Endodermal cell (in vitro differentiated cells): ENCODE measurements around the gene CCDC33. TPM values are rescaled to one million over a fixed set of nuclear protein-coding genes. Genes with fewer than 3 reads are reported as not detected.

Source experiments
- DNase-seq: peaks from one replicate; pipeline ENCODE4 v3.0.0-alpha.2; 2017
- H3K27ac ChIP-seq: 2 replicates; pipeline ENCODE4 v1.5.1; 2013; ENCODE audit warnings: mild to moderate bottlenecking, low read depth, low read length, moderate library complexity
- H3K27me3 ChIP-seq: 2 replicates; pipeline ENCODE4 v1.6.1; 2013; ENCODE audit warnings: mild to moderate bottlenecking, low read length, moderate library complexity; ENCODE audit not compliant: insufficient read depth, control insufficient read depth, poor library complexity, severe bottlenecking
- H3K36me3 ChIP-seq: 2 replicates; pipeline ENCODE4 v1.7.0; 2013; ENCODE audit warnings: mild to moderate bottlenecking, low read length, moderate library complexity; ENCODE audit not compliant: control insufficient read depth, insufficient read depth
- H3K4me1 ChIP-seq: one replicate; pipeline ENCODE4 v1.7.0; 2013; ENCODE audit warnings: low read length; ENCODE audit not compliant: control insufficient read depth, insufficient read depth
- H3K4me3 ChIP-seq: 2 replicates; pipeline ENCODE4 v1.5.1; 2013; ENCODE audit warnings: mild to moderate bottlenecking, low read length, moderate library complexity
- H3K9ac ChIP-seq: 2 replicates; pipeline ENCODE4 v1.6.1; 2013; ENCODE audit warnings: mild to moderate bottlenecking, low read length, moderate library complexity; ENCODE audit not compliant: poor library complexity, severe bottlenecking; ENCODE audit errors: extremely low read depth
- H3K9me3 ChIP-seq: 2 replicates; pipeline ENCODE4 v1.6.1; 2013; ENCODE audit warnings: mild to moderate bottlenecking, low read length, moderate library complexity; ENCODE audit not compliant: control insufficient read depth
- H3K27ac Mint-ChIP-seq: 2 replicates; pipeline ENCODE4 v1.8.0; 2020; ENCODE audit warnings: mixed read lengths
- H3K27me3 Mint-ChIP-seq: 2 replicates; pipeline ENCODE4 v1.8.0; 2021; ENCODE audit warnings: mild to moderate bottlenecking, mixed read lengths; ENCODE audit not compliant: insufficient read depth
- H3K36me3 Mint-ChIP-seq: 2 replicates; pipeline ENCODE4 v1.8.0; 2020; ENCODE audit warnings: low read depth, mixed read lengths
- H3K4me1 Mint-ChIP-seq: 2 replicates; pipeline ENCODE4 v1.8.0; 2020; ENCODE audit warnings: mixed read lengths
- H3K4me3 Mint-ChIP-seq: 2 replicates; pipeline ENCODE4 v1.8.0; 2020; ENCODE audit warnings: mild to moderate bottlenecking, moderate library complexity, mixed read lengths
- H3K9me3 Mint-ChIP-seq: 2 replicates; pipeline ENCODE4 v1.8.0; 2020; ENCODE audit warnings: mild to moderate bottlenecking, mixed read lengths
- CTCF ChIP-seq: fragments of 200-600 bp; sonication (generic); conservative IDR thresholded peaks from 2 replicates; pipeline ENCODE4 v1.5.0; 2021; ENCODE audit warnings: antibody characterized with exemption, mild to moderate bottlenecking
- WGBS, 2 experiments: methylation state at CpG; one replicate each; pipeline versions ENCODE4 v1.1.5 to v1.1.7; 2013; ENCODE audit warnings: missing lambda C conversion rate in 2 of 2, mixed read lengths in 1 of 2; ENCODE audit not compliant: insufficient coverage in 1 of 2, insufficient read length in 1 of 2; 5-methylcytosine and 5-hydroxymethylcytosine counted together
- total RNA-seq, 2 donors: library from RNA; stranded (reverse); fragmentation: NEBNext Ultra II Directional in 1 of 2; extraction: Animal tissue kit (Norgen Biotek cat#: 25700) in 1 of 2; gene quantifications; 2 replicates in 1 of 2; 3 replicates in 1 of 2; pipeline ENCODE4 v1.2.1, GENCODE V29; 2021

Gene CCDC33
- total RNA-seq, 2 donors from 2014 or later = 2.8 to 3.5 TPM

- Histone ChIP-seq H3K36me3 (no peaks in the 10 kb centered on the region), H3K4me1 (peaks cover 25% of the 10 kb centered on the region), H3K4me3 (peak overlapping the region; percentile 66), H3K9ac (peak overlapping the region; percentile 6), H3K27ac (peak overlapping the region; percentile 57), H3K27me3 (no peaks in the 10 kb centered on the region), H3K9me3 (no peaks in the 10 kb centered on the region)
- DNase-seq = no peak
- no peak for TF ChIP-seq CTCF
- Mint-ChIP-seq H3K27me3 (peaks cover 11% of the 10 kb centered on the region), H3K4me3 (peak overlapping the region; percentile 52), H3K9me3 (no peaks in the 10 kb centered on the region), H3K27ac (peak overlapping the region; percentile 44), H3K4me1 (peaks cover 30% of the 10 kb centered on the region), H3K36me3 (no peaks in the 10 kb centered on the region)
- WGBS, 2 experiments = 13 to 50% methylated on average over 2 to 7 of the region's 7 CpGs
Measured at GRCh38 chr15:74201710-74202420, 34.3 kb upstream of the CCDC33 start.

- Mint-ChIP-seq H3K4me3 (peak within 1 kb of the TSS; percentile 52), H3K9me3 (no peaks in the 10 kb centered on the region), H3K36me3 (no peaks in the 10 kb centered on the region), H3K27ac (peak within 1 kb of the TSS; percentile 81), H3K27me3 (peaks cover 15% of the 10 kb centered on the region), H3K4me1 (peaks cover 30% of the 10 kb centered on the region)
- Histone ChIP-seq H3K36me3 (no peaks in the 10 kb centered on the region), H3K4me3 (peak within 1 kb of the TSS; percentile 70), H3K9ac (peak within 1 kb of the TSS; percentile 6), H3K27me3 (no peaks in the 10 kb centered on the region), H3K4me1 (peaks cover 25% of the 10 kb centered on the region), H3K9me3 (no peaks in the 10 kb centered on the region), H3K27ac (peak within 1 kb of the TSS; percentile 57)
- DNase-seq = peak; percentile 98
- 0 to 10% methylated on average over 5 to 26 of the region's 26 CpGs for WGBS, 2 experiments
- peak; percentile 57 for TF ChIP-seq CTCF
Measured at GRCh38 chr15:74202452-74203401, 33.4 kb upstream of the CCDC33 start, which contains the start of gene STRA6. Gene STRA6, minus strand, starts transcription at chr15:74202787. Its CDS starts 520 bp downstream, at chr15:74202267.

- Mint-ChIP-seq H3K4me1 (peaks cover 38% of the 10 kb centered on the region), H3K27ac (peak overlapping the region; percentile 70), H3K4me3 (peak overlapping the region; percentile 52), H3K27me3 (peaks cover 19% of the 10 kb centered on the region), H3K36me3 (no peaks in the 10 kb centered on the region), H3K9me3 (no peaks in the 10 kb centered on the region)
- H3K4me1 ChIP-seq = peaks cover 25% of the 10 kb centered on the region
- peak; percentile 85 for DNase-seq
- H3K27ac ChIP-seq = no peak overlapping the region
- no peaks in the 10 kb centered on the region for H3K9me3 ChIP-seq
- no peaks in the 10 kb centered on the region for H3K36me3 ChIP-seq
- peak overlapping the region; percentile 70 for H3K4me3 ChIP-seq
- no peak overlapping the region for H3K9ac ChIP-seq
- H3K27me3 ChIP-seq = no peaks in the 10 kb centered on the region
- 27 to 44% methylated on average over 4 to 10 of the region's 10 CpGs for WGBS, 2 experiments
- TF ChIP-seq CTCF = no peak
Measured at GRCh38 chr15:74203914-74204431, 32.2 kb upstream of the CCDC33 start.
